SIG-M5 treated with dmso at 0.1 percent for 504 hours (cell line): Measurements from ENCODE around the gene CHST5.
A peak's percentile ranks its signal among the peaks of the same experiment; 100 is the strongest.
"Not testable (repeated sequence)": the region's sequence is repeated elsewhere in the genome, so short reads cannot be mapped to it uniquely, and the experiment has no call there.

Source experiments
- DNase-seq: peaks from one replicate; lab custom pipeline; 2025; ENCODE audit not compliant: unreplicated experiment; lab: John Stamatoyannopoulos, UW

The CHST5 gene

DNA sequence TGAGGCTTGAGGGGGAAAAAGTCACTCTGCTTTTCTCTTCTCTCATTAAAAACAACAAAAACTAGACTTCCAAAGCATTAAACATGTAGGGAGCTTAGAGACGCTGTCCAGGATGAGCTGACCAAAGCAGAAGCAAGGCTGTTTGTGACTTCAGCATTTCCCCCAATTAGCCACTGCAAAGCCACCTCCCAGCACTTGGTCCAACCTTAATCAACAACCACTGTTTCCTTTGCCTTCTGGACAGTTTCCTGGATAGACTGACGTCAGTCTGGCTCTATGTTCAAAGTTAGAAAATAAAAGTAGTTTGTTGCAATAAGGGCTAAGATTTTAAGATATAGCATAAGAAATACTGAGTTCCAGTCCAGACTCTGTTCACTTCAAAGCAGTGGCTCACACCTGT is 17.0 kb upstream of the CHST5 start:
- DNase-seq, result no peak

DNA sequence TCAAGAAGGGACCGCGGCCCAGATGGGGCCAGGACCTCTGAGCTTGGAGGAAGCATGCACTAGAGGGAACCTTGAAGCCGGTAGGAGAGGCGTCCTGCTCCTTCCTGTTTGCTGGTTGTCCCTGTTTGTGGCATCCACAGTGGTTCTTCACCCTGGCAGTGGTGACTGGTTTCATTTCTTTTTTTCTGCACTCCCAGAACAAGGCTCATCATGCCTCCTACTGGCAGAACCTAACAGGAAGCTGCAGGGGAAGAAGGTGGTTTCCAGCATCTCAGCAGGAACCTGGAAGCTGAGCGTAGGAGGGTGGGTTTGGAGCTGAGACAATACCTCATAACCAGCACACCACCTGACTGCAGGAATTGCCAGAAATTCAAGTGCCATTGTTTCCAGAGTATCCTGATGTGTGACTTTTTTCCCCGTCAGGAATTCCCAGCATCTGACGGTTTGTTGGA is 14.3 kb upstream of the CHST5 start:
- peak; percentile 88 for DNase-seq

DNA sequence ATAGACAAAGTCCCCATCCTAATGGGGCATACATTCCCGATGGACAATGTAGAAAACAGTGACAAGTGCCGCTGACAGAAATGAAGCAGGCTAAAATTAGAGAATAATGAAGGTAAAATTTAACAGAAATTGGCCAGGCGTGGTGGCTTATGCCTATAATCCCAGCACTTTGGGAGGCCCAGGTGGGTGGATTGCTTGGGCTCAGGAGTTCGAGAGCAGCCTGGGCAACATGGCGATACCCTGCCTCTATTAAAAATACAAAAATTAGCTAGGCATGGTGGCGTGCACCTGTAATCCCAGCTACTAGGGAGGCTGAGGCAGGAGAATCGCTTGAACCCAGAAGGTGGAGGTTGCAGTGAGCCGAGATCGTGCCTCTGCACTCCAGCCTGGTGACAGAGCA is 12.5 kb upstream of the CHST5 start:
- not testable (repeated sequence) for DNase-seq

DNA sequence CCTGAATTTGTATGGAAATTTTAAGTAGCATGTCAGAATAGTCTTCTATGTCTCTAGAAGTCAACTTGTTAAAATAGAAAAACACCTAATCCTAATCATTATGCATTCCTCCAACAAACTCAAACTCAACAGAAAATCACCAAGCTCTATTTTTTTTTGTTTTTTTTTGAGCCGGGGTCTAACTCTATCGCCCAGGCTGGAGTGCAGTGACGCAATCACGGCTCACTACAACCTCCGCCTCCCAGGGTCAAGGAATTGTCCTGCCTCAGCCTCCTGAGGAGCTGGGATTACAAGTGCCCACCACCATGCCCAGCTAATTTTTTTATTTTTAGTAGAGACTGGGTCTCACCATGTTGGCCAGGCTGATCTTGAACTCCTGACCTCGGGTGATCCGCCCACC is 10.4 kb upstream of the CHST5 start:
- DNase-seq, result no peak

DNA sequence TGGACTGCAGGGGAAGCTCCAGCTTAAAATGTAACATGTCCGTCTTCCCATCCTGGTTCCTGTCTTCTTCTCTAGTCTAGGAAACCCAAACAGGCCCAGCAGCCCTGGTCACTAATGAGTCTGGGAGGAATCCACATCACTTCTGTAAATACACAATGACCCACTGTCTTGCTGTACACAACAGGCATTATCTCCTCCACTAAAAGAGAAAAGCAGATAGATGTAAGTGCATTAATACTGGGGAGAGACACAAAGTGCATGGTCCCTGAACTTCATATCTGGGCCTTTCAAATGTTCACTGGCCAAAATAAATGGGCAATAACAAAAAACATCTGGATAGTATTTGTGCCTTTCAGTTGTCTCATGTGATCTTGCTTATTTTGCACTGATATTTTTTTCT is 10.0 kb upstream of the CHST5 start:
- DNase-seq, result not testable (repeated sequence)

DNA sequence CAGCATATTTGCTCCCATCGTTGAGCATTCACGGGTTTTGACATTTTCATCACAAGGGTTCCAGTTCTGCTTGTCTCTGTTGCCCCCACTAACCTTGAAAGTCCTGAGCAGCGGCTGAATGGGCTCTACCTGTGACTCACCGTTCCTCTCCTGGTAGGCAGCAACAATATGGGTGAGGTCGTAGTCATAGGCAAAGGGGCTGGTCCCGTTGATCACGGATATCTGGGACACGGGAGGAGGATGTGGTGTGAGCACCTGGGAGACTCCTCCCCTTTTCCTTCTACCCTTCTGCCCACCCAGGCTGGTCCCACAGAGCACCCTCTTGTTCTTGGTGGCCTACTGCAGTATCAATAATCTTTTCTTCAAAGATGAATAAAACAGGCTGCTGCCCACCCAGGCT is 6.6 kb upstream of the CHST5 start:
- not testable (repeated sequence) for DNase-seq

DNA sequence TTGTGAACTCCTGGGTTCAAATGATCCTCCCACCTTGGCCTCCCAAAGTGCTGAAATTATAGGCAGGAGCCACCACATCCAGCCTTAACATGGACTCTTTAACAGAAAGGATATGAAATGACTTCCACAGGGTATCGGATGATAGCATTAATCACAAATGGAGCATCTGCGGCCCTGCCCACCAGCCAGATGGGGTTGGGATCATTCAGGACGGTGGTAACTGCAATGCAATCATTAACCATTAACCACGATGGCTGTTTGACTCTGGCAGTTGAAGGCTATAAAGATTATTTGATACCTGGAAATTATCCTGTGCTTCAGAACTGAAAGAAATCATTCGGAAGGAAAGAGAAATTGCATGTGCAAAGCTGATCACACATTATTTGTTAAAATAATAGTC is 5.3 kb upstream of the CHST5 start:
- DNase-seq, result no peak

DNA sequence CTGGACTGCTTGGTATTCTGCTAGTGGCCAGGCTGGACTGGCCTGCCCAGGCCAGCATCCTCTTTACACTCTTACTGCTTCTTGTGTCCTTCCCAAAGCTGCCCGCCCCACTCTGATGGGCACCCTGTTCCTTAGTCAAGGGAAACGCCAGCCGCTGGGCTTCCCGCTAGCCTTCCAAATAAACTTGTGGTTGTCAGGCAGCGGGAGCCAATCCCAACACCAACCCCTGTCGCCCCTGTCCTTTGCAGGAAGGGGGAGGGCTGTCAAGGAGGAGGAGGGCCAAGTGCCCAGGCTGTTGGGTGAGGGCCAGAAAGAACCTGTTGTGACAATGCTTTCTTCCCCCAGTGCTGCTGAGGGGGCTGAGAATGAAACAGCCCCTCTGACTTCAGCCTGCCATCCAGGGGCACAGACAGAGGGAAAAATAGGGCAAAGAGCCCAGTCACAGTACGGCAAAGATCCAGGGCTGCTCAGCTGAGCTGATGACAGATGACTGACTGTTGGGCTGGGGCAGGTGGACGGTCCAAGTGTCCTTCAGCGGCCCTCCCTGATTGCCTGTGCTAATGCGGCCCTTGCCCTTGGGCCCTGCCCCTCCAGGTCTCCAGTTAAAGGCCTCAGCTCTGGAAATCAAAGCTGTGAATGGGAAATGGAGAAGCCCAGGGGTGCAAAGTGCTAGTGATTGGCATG is 3.1 kb upstream of the CHST5 start:
- not testable (repeated sequence) for DNase-seq

DNA sequence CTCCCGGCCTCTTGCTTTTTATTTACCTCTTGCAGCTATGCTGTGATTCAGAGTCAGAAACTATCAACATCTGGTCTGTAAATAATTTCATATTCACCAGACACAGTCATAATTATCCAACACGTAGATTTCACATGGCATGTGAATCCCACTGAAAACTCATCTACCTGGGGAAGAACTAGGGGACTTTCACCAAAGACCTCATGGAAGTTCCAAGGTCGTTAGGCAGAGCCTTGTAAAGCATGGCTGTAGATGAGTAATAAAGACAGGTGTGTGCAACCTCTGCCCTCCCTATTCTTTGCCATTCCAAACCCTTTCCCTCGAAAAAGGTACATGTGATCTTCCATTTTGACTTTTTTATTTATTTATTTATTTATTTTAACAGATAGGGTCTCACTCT is 1.9 kb upstream of the CHST5 start:
- DNase-seq, result no peak

DNA sequence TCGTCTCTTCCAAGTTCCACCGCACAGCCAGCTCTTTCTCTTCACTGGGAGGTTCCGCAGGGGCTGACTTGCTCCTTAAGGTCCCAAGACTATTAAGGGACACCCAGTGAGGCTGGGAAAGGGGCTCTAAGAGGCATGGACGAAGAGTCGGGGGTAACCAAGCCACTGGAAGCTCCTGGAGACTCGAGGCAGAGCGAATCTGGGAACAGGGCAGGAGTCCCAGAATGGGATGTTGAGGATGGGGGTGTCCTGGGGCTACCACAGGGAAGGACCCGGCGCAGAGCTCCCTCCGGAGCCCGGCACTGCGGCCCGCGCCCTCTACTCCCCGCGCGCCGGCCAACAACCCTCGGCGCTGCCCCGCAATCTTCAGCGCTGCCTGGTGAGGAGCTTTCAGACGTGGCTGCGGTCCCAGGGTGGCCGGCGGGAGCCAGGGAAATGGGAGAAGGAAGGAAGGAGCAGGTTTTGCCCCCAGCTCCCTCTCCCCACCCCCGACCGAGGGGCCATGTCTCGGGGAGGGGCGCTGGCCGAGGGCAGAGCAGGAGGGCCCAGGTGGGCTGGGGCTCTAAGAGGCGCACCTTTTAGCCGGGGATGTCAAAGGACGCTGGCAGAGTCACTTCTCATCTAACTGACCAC is 581 bp downstream of the CHST5 start:
- no peak for DNase-seq

DNA sequence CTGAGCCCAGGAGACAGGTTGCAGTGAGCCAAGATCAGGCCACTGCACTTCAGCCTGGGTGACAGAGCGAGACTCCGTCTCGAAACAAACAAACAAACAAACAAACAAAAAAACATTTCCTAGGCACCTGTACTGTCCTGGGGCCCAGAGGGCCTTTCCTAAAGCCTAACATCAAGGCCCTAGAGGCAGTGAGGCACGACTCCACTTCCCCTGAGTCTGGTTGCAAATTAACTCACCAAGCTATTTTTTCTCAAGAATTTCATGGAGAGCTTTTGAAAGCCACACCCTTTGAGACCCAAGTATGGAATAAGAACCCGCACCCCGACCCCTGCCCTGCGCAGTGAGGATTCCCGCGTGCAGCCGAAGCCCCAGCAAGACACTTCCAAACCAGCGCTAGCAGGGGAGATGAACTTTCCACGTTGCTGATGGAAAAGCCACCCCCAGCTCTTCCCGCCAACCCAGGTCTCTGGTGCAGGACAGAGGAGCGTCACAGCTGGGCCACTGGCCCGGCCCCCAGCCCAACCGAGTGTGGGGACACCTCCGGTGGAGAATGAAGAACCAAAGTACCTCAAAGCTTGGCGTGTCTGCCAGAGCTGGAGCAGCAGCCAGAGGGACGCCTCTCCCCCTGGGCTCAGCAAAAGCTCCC is 1.2 kb downstream of the CHST5 start:
- DNase-seq, result no peak

DNA sequence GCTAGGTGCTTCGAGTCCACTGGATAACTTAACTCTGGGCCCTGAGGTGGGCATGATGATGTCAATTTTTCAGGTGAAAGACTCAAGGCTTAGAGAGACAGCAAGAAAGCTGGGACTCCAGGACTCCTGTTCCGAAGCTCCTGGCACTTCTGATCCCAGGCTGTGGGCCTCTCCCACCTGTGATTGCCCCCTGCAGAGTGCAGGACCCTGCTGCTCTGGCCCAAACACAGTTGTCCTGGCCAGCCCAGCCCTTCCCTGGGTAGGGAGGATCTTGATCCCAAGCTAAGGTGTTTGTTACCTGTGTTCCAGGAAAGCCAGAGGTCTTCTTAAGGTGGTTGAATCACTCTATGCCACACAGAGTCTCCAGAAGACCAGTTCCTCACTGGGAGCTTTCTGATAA is 3.1 kb downstream of the CHST5 start:
- DNase-seq, result no peak

DNA sequence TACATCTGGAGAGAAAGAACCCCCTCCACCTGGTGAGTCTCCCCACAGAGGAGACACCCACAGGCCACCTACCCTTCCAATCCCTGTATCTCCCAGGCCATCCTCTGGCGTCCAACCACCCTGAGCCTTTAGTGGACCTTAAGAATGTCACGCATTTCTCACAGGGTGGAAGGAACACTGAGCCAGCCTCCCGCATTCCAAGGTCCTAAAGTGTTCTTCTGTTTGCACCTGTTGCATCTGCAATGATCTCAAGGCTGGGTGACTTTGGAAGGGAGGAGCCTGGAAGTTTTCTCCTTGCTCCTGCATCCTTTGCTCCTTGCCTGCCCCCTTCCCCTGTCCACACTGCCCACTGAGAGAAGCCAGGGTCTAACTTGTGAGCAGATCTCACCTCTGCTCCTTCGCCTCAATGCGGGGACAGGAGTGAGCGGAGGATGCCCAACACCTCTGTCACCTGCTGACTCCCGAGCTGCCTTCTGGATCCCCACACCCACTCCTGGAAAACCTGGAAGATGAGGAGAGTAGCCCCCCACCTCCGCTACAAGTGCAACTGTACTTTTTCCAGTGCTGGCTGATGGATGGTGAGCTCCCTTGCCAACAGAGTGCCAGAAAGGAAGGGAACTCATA is 3.7 kb downstream of the CHST5 start:
- DNase-seq, result no peak

DNA sequence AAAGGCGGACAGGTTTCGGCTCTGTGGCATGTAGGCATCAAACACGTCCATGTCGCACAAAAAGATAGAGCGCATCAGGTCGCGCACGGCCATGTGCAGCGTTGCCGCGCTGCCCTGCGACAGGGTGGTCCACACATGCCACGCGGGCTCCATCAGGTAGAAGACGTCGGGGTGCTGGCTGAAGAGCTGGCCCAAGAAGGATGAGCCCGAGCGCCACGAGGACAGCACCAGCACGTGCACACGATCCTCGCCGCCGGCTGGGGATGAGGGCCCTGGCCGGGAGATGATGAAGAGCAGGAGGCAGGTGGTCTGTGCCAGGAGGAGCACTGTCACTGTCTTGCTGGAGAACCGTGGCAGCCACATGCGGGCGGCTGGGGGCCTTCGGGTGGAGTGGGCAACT is 5.9 kb downstream of the CHST5 start:
- DNase-seq, result no peak

DNA sequence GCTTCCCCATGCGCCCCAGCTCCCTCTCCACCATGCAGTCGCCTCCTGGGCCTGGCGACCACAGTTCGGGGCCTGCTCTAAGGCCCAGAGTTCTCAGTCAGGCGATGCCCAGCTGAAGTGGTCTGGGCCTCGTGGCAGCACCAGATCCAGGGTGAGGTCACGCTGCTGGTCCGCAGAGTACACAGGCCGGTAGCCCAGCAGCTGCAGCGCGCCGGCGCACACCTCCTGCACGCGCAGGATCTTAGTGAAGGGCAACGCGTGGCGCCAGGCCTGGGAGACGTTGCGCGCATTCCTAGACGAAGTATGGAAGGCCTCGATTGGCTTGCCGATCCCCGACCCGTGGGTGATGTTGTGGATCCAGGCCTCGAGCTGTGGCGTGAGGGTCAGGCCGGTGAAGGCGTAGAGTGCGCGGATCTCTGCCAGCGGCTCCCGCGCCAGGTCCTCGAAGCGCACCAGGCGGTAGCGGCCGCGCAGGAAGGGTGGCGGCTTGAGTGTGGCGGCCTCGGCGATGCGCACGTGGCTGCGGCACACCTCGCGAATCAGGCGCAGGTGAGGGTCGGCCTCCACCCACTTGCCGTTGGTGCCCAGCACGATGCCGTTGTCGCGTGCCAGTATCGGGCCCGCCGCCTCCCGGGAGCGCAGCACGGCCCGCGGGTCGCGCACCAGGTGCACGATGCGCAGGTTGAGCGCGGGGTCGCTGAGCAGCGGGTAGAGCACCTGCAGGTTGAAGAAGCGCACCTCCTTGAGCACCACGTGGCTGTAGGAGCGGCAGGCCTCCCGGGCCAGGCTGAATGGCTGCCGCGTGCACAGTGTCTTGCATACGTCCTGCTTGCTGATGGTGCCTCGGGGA is 6.6 kb downstream of the CHST5 start:
- no peak for DNase-seq

DNA sequence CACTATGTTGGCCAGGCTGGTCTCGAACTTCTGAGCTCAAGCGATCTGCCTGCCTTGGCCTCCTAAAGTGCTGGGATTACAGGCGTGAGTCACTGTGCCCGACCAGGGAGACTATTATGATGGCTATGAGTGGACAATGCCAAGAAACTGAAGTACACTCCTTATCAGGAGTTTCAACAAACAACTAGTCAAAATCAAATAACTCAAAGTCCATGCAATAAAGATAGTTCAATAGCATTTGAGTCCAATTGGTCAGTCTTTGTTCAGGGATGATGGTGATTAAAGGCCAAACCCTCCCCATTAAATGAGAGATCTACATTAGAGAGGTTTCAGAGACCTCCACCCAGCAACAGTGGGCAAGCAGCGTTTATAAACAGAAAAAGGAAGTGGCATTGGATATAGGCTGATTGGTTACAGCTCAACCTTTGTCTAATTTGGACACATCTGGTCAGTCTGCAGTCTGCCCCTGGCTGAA is 8.0 kb downstream of the CHST5 start:
- no peak for DNase-seq

DNA sequence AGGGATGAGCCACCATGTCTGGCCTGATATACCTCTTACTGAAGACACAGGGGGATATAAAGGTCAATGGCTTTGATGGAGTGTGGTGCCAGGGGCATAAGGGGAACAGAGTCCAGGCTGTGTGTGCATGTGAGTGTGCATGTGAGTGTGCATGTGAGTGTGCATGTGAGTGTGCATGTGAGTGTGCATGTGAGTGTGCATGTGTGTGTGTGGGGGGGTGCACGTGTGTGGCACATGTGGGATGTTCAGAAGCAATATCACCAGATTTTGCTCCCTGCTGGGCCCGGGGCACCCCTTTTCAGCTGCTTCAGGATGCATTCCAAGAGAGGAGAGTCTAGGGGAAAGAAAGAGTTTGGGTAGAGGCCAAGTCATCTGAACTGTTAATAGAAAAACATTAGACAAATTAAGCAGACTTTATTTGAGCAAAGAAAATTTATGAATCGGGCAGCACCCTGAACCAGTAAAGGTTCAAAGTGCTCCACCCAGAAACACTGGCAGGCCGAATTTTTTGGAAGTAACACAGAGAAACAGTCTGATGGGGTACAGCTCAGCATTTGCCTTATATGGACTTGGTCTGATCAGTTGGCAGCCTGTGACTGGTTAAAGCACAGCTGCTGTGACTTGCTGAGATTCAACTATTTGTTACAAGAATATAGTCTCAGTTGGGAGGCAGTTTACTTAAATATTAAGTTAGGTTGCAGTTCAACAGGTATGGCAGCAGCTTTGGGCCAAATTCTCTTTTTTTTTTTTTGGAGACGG is 9.7 kb downstream of the CHST5 start:
- no peak for DNase-seq

DNA sequence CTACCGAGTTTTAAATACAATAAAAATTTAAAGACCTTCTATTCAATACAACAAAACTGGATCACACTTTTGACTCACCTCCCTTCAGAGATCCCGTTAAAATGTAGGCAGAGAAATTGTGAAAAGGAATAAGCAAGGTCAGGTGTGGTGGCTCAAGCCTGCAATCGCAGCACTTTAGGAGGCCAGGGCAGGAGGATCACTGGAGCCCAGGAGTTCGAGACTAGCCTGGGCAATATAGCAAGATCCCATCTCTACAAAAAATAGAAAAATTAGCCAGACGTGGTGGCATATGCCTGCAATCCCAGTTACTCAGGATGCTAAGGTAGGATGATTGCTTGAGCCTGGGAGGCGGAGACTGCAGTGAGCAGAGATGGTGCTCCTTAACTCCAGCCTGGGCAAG is 16.7 kb downstream of the CHST5 start:
- DNase-seq, result no peak

DNA sequence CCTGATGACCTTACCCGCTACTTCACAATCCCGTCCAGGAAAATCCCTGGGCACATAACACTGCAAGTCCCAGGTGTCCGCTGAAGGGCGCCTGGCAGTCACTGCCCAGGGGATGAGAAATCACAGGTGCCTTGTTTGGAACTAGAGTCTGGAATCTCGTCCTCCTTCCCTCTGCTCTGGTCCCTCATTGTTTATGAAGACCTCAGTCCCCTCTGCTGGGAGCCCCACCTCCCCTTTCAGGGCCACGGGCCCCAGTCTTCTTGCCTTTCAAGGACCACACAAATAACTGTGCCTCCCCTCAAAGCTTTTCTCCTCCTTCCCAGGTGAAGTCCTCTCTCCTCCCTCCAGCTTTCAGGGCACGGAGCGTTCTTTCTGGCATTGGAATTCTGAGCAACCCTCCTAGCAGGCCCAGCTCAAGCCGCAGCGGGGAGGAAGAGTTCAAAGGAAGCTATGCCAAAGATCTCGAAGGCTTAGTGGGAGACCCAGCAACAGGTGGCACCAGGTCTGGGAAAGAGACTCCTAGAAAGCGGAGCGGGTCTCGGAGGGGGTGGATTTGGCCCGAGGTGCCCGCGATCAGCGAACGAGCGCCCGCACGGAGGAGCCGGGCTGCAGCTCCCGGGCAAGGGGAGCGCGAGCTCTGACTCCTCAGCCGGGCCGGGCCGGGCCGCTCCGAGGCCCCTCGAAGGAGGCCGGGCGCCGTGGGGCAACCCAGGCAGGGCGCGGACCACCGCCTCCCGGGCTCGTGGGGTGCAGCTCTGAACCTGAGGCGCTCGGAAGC is 19.5 kb downstream of the CHST5 start:
- not testable (repeated sequence) for DNase-seq
